NCI-H526 treated with DMSO at 0.1 percent for 48 hours (cell line): ENCODE results near the gene CXCL14.

Experiments used
- DNase-seq: peaks from one replicate; lab custom pipeline; 2025; lab: John Stamatoyannopoulos, UW

CXCL14 gene

GRCh38 chr5:135596157-135596763 lies 17.5 kb upstream of the CXCL14 start:
- DNase-seq: no peak

- DNase-seq: no peak
These were observed 15.7 kb upstream of the CXCL14 start for GRCh38 chr5:135594416-135594960.

- DNase-seq: no peak
These were observed 15.1 kb upstream of the CXCL14 start for GRCh38 chr5:135593886-135594285.

- no peak for DNase-seq
These were observed 14.3 kb upstream of the CXCL14 start for GRCh38 chr5:135593141-135593540.

- DNase-seq: no peak
These were observed 13.7 kb upstream of the CXCL14 start for GRCh38 chr5:135592312-135593045.

- no peak for DNase-seq
These were observed 12.5 kb upstream of the CXCL14 start for GRCh38 chr5:135591277-135591676.

- DNase-seq: no peak
These were observed 10.4 kb upstream of the CXCL14 start for GRCh38 chr5:135589152-135589551.

GRCh38 chr5:135587721-135588663 lies 9.2 kb upstream of the CXCL14 start:
- no peak for DNase-seq

GRCh38 chr5:135584918-135585317 lies 6.1 kb upstream of the CXCL14 start:
- no peak for DNase-seq

- DNase-seq: no peak
These were observed 5.5 kb upstream of the CXCL14 start for GRCh38 chr5:135584276-135584675.

- no peak for DNase-seq
These were observed 3.4 kb upstream of the CXCL14 start for GRCh38 chr5:135582099-135582781.

GRCh38 chr5:135578305-135578684 lies 496 bp downstream of the CXCL14 start:
- no peak for DNase-seq

GRCh38 chr5:135577421-135577820 lies 1.4 kb downstream of the CXCL14 start:
- DNase-seq: no peak

- no peak for DNase-seq
These were observed 2.7 kb downstream of the CXCL14 start for GRCh38 chr5:135576075-135576599.

GRCh38 chr5:135574493-135574892 lies 4.3 kb downstream of the CXCL14 start:
- DNase-seq: no peak

GRCh38 chr5:135571902-135572301 lies 6.9 kb downstream of the CXCL14 start:
- no peak for DNase-seq

- no peak for DNase-seq
These were observed 7.7 kb downstream of the CXCL14 start for GRCh38 chr5:135571066-135571609.

GRCh38 chr5:135570453-135570764 lies 8.4 kb downstream of the CXCL14 start:
- no peak for DNase-seq

GRCh38 chr5:135569755-135570452 lies 8.9 kb downstream of the CXCL14 start:
- no peak for DNase-seq

GRCh38 chr5:135568923-135569360 lies 9.8 kb downstream of the CXCL14 start:
- no peak for DNase-seq

- no peak for DNase-seq
These were observed 10.5 kb downstream of the CXCL14 start for GRCh38 chr5:135568246-135568645.
